OCI-LY7 (cell line): Measurements from ENCODE around the gene TMEM54. TPM values are rescaled to one million over a fixed set of nuclear protein-coding genes. Genes with fewer than 3 reads are reported as not detected.

Experiments used
- BruUV-seq: library from RNA; stranded (reverse); fragments of 400-500 nt; replicated peaks from 2 replicates; lab custom pipeline; 2021; lab: Mats Ljungman, UMichigan
- CTCF ChIA-PET: fragments of 300-600 bp; sonication (Branson Sonifier 250); formaldehyde crosslinking; loops from one replicate; lab custom pipeline; 2022; ENCODE audit warnings: antibody characterized with exemption; ENCODE audit not compliant: unreplicated experiment; lab: Charles Lee
- POLR2A ChIA-PET: fragments of 300-600 bp; sonication (Branson Sonifier 250); formaldehyde crosslinking; loops from one replicate; lab custom pipeline; 2022; ENCODE audit warnings: antibody characterized with exemption; lab: Charles Lee
- DNase-seq: peaks from one replicate; pipeline ENCODE4 v3.0.0-alpha.2; 2015; ENCODE audit warnings: low spot score
- H2AFZ ChIP-seq: fragments of 200-600 bp; sonication (generic), shearing (Covaris generic); 2 replicates; pipeline ENCODE4 v1.6.1; 2014; ENCODE audit warnings: mild to moderate bottlenecking, antibody characterized with exemption, low read length, moderate library complexity
- H3K27ac ChIP-seq: fragments of 200-600 bp; sonication (generic); 2 replicates; pipeline ENCODE4 v1.5.1; 2014; ENCODE audit warnings: mixed run types, low read depth, mild to moderate bottlenecking, moderate library complexity, low read length, inconsistent platforms; ENCODE audit not compliant: poor library complexity, severe bottlenecking
- H3K36me3 ChIP-seq: fragments of 200-600 bp; sonication (generic); 2 replicates; pipeline ENCODE4 v1.6.1; 2014; ENCODE audit warnings: mild to moderate bottlenecking, antibody characterized with exemption, low read length, moderate library complexity, mixed read lengths; ENCODE audit not compliant: insufficient read depth
- H3K4me1 ChIP-seq: fragments of 200-600 bp; sonication (generic); 2 replicates; pipeline ENCODE4 v1.5.1; 2014; ENCODE audit warnings: mild to moderate bottlenecking, low read length; ENCODE audit not compliant: insufficient read depth, poor library complexity, severe bottlenecking
- H3K4me2 ChIP-seq: fragments of 200-600 bp; sonication (generic); 2 replicates; pipeline ENCODE4 v1.6.1; 2014; ENCODE audit warnings: mild to moderate bottlenecking, low read length
- H3K4me3 ChIP-seq: fragments of 200-600 bp; sonication (generic); 2 replicates; pipeline ENCODE4 v1.5.1; 2014; ENCODE audit warnings: mild to moderate bottlenecking, low read depth, low read length; ENCODE audit not compliant: poor library complexity, severe bottlenecking
- H3K79me2 ChIP-seq: fragments of 200-600 bp; sonication (generic); 2 replicates; pipeline ENCODE4 v1.6.1; 2016; ENCODE audit warnings: low read depth, mild to moderate bottlenecking, low read length, moderate library complexity, mixed read lengths; ENCODE audit not compliant: insufficient read depth
- H3K9me2 ChIP-seq: fragments of 200-600 bp; sonication (generic); 2 replicates; pipeline ENCODE4 v1.6.1; 2016; ENCODE audit warnings: mild to moderate bottlenecking, low read length, mixed read lengths; ENCODE audit not compliant: insufficient read depth
- H3K9me3 ChIP-seq: fragments of 200-600 bp; sonication (generic); 2 replicates; pipeline ENCODE4 v1.6.1; 2014; ENCODE audit warnings: mild to moderate bottlenecking, mixed run types, low read length, mixed read lengths
- H4K20me1 ChIP-seq: fragments of 200-600 bp; sonication (generic); 2 replicates; pipeline ENCODE4 v1.6.1; 2014; ENCODE audit warnings: mild to moderate bottlenecking, antibody characterized with exemption, low read length, moderate library complexity, mixed read lengths; ENCODE audit not compliant: insufficient read depth
- CTCF ChIP-seq: fragments of 200-600 bp; sonication (generic); conservative IDR thresholded peaks from 2 replicates; pipeline ENCODE4 v1.5.1; 2014; ENCODE audit warnings: mild to moderate bottlenecking, antibody characterized with exemption, low read length, moderate library complexity, mixed read lengths
- EZH2phosphoT487 ChIP-seq: fragments of 200-600 bp; sonication (generic); IDR thresholded peaks from 2 replicates; pipeline ENCODE4 v1.6.1; 2018; ENCODE audit warnings: low read depth, borderline replicate concordance, mild to moderate bottlenecking, mixed run types, antibody characterized with exemption, low read length, moderate library complexity, mixed read lengths
- intact Hi-C: fragments of 100-400 bp; cut with micrococcal nuclease; formaldehyde crosslinking; loops from one replicate; pipeline ENCODE4 v1.10.0; 2022; ENCODE audit not compliant: unreplicated experiment
- total RNA-seq, 2 experiments: library from RNA; depleted of rRNA in 1 of 2; stranded (reverse); fragments of >200 nt in 1 of 2; shearing (Covaris generic) in 1 of 2; gene quantifications; 2 replicates each; pipeline ENCODE4 v1.2.3, GENCODE V29; 2014 to 2022

TMEM54 gene
- total RNA-seq, 2 experiments from 2014 or later: 0.93 to 3.1 TPM

DNA sequence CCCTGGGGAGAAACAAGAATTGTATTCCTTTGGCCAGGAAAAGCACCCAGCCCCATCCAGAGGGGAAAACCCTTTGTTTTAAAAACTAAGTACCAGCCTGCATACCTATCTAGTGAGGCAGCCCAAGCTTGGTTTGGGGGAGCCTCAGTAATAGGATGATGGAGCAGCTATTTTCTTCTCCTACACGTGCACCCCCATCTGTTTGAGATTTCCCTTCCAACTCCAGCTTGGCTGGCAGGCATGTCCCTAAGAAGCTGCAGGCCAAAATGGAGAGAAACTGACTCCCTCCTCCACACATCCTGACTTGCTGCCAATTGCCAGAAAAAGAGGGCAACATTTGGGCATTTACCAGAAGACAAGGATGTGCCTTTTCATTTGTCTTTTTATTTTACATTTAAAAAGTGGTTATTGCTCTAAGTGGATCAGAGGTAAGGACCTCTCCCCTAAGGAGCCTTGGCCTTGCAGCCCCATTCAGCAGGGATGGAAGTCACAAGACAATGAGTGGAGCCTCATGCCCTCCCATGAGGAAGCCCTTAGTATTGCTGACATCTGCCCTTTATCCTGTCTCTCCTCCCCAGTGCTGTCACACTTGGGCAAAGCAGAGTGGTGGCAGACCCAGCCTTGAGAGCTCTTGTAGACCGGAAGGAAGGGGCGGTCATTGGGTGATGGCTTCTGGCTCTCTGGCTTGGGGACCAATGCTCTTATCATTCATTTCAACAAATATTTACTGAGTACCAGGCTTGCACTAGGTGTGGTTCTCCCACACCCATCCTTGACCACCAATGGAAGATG is 39.1 kb downstream of the TMEM54 start:
- DNase-seq: no peak
- no peaks in the 10 kb centered on the region for H3K9me2 ChIP-seq
- H2AFZ ChIP-seq: no peak overlapping the region
- H3K9me3 ChIP-seq: no peaks in the 10 kb centered on the region
- H3K4me2 ChIP-seq: no peak overlapping the region
- TF ChIP-seq EZH2phosphoT487 (no peak), CTCF (no peak)
- intact Hi-C loops: no loop called here
- H3K79me2 ChIP-seq: no peaks in the 10 kb centered on the region
- H3K4me1 ChIP-seq: no peaks in the 10 kb centered on the region
- H3K27ac ChIP-seq: no peak overlapping the region
- H4K20me1 ChIP-seq: no peaks in the 10 kb centered on the region
- POLR2A ChIA-PET: no interaction called here
- peaks cover 53% of the 10 kb centered on the region for H3K36me3 ChIP-seq
- H3K4me3 ChIP-seq: no peak overlapping the region
- BruUV-seq: no TSS peak
- CTCF ChIA-PET: no interaction called here

DNA sequence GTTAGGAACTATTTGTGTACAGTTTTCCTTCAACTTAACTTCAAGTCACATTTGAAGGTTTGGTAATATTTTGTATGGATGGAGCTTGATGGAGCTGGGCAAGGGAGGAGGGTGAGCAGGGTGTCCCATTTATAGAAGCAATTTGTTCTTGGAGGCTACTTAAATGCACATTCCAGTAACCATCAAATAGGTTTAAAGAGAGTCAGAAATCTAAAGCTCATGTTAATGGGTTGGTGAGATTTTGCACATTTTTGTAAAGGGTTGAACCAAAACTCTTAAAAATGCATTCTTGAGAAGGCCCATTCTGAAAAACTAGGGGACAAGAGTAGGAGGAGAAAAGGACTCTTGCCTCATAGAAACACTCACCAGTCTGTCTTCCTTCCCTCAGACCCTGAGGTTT is 40.6 kb downstream of the TMEM54 start:
- POLR2A ChIA-PET: interaction anchor here (1.7 kb wide), 1 partner anchor 12 kb away, joined by 4 read pairs; no protein-coding TSS in a partner anchor
- TF ChIP-seq EZH2phosphoT487: no peak
- no peak for TF ChIP-seq CTCF
- DNase-seq: no peak
- Histone ChIP-seq H4K20me1 (no peaks in the 10 kb centered on the region), H3K4me2 (no peak overlapping the region), H3K9me2 (no peaks in the 10 kb centered on the region), H3K4me3 (no peak overlapping the region), H2AFZ (no peak overlapping the region), H3K9me3 (no peaks in the 10 kb centered on the region), H3K4me1 (no peaks in the 10 kb centered on the region), H3K36me3 (peaks cover 69% of the 10 kb centered on the region), H3K27ac (no peak overlapping the region), H3K79me2 (no peaks in the 10 kb centered on the region)
- BruUV-seq: no TSS peak
- CTCF ChIA-PET: no interaction called here
- intact Hi-C loops: no loop called here

DNA sequence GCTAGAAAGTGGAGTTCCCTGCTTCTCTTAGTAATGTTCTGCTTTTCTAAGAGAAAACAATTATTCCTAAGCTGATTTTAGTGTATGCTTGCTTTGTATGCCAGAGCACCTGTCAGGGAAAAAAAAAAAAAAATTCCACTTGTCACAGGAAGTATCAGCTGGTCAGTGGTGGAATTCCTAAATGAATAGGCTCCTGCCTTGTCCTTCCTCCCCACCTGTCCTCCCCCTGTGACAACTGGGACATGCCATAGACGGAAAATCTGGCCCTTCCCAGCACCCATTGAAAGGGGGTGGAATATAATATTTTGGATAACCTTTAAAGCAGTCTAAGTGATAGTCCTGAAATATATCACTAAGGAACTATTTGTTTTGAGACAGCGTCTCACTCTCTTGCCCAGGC is 41.3 kb downstream of the TMEM54 start:
- no TSS peak for BruUV-seq
- Histone ChIP-seq H3K9me2 (no peaks in the 10 kb centered on the region), H3K27ac (no peak overlapping the region), H3K4me3 (no peak overlapping the region), H3K79me2 (no peaks in the 10 kb centered on the region), H4K20me1 (no peaks in the 10 kb centered on the region), H3K36me3 (peaks cover 75% of the 10 kb centered on the region), H3K4me1 (no peaks in the 10 kb centered on the region), H3K9me3 (no peaks in the 10 kb centered on the region), H3K4me2 (no peak overlapping the region), H2AFZ (no peak overlapping the region)
- TF ChIP-seq CTCF (no peak), EZH2phosphoT487 (no peak)
- intact Hi-C loops: no loop called here
- no peak for DNase-seq
- ChIA-PET CTCF (interaction anchor here (1.3 kb wide), 1 partner anchor 16 kb away, joined by 3 read pairs; no protein-coding TSS in a partner anchor), POLR2A (interaction anchor here (1.7 kb wide), 1 partner anchor 12 kb away, joined by 4 read pairs; no protein-coding TSS in a partner anchor)
